GM12878 (cell line): Measurements from ENCODE around the gene PAX2. TPM values are rescaled to one million over a fixed set of nuclear protein-coding genes. Genes with fewer than 3 reads are reported as not detected.

Experiments used
- ATAC-seq: fragments of 200-7000 bp; cut with Tn5 transposase; 3 replicates; pipeline ENCODE4 v1.9.1; 2020; ENCODE audit warnings: mild to moderate bottlenecking, moderate library complexity
- BruUV-seq: library from RNA; stranded (reverse); fragments of 400-500 nt; replicated peaks from 2 replicates; lab custom pipeline; 2021; lab: Mats Ljungman, UMichigan
- CTCF ChIA-PET: fragments of 300-600 bp; sonication (Branson Sonifier 250); formaldehyde crosslinking; extraction: SDS; loops from one replicate; lab custom pipeline; 2021; ENCODE audit warnings: inconsistent platforms; lab: Yijun Ruan, JAX
- POLR2A ChIA-PET: fragments of 350-600 bp; formaldehyde crosslinking; extraction: SDS; loops from one replicate; lab custom pipeline; 2021; ENCODE audit warnings: inconsistent platforms; lab: Charles Lee
- RAD21 ChIA-PET: fragments of 300-600 bp; sonication (Branson Sonifier 250); formaldehyde crosslinking; loops from one replicate; lab custom pipeline; 2023; ENCODE audit warnings: antibody characterized with exemption; ENCODE audit not compliant: unreplicated experiment; lab: Charles Lee
- SMC1A ChIA-PET: fragments of 300-600 bp; sonication (Branson Sonifier 250); formaldehyde crosslinking; loops from one replicate; lab custom pipeline; 2023; ENCODE audit not compliant: unreplicated experiment, uncharacterized antibody; lab: Charles Lee
- DNase-seq: peaks from one replicate; pipeline ENCODE4 v3.0.0-alpha.2; 2011; ENCODE audit warnings: low read depth, low spot score
- FAIRE-seq: peaks from 3 replicates; lab custom pipeline; 2011; peaks lifted over from hg19 to GRCh38; lab: Jason Lieb, UNC
- H2AFZ ChIP-seq: 2 replicates; pipeline ENCODE4 v1.6.0; 2011; ENCODE audit warnings: low read depth, low read length, control low read depth; ENCODE audit not compliant: control insufficient read depth
- H3K27ac ChIP-seq: 2 replicates; pipeline ENCODE4 v1.5.1; 2011; ENCODE audit warnings: control low read depth; ENCODE audit not compliant: control insufficient read depth, insufficient read depth
- H3K27me3 ChIP-seq, 2 experiments: replicated peaks in 1 of 2; 2 replicates each; pipeline versions ENCODE4 v1.6.0 to v1.6.1; 2011; ENCODE audit warnings: low read length in 1 of 2; ENCODE audit not compliant: control insufficient read depth in 2 of 2, insufficient read depth in 2 of 2
- H3K36me3 ChIP-seq, 2 experiments: 2 replicates each; pipeline ENCODE4 v1.5.1; 2011; ENCODE audit warnings: low read length in 1 of 2; ENCODE audit not compliant: control insufficient read depth in 2 of 2, insufficient read depth in 2 of 2
- H3K4me1 ChIP-seq: 2 replicates; pipeline ENCODE4 v1.6.1; 2011; ENCODE audit warnings: mild to moderate bottlenecking, low read length, moderate library complexity, mixed read lengths; ENCODE audit not compliant: control insufficient read depth, insufficient read depth
- H3K4me2 ChIP-seq: 2 replicates; pipeline ENCODE4 v1.6.0; 2011; ENCODE audit warnings: control low read depth; ENCODE audit not compliant: control insufficient read depth, insufficient read depth
- H3K4me3 ChIP-seq: fragments of 200-600 bp; sonication (generic); 2 replicates; pipeline ENCODE4 v1.5.1; 2016
- H3K79me2 ChIP-seq: 2 replicates; pipeline ENCODE4 v1.6.0; 2011; ENCODE audit warnings: low read length; ENCODE audit not compliant: control insufficient read depth, insufficient read depth
- H3K9ac ChIP-seq: 2 replicates; pipeline ENCODE4 v1.8.0; 2011; ENCODE audit warnings: low read length, control low read depth, mixed read lengths; ENCODE audit not compliant: control insufficient read depth, insufficient read depth
- H3K9me3 ChIP-seq: replicated peaks from 3 replicates; pipeline ENCODE4 v1.5.1; 2011; ENCODE audit warnings: mild to moderate bottlenecking, low read length; ENCODE audit not compliant: control insufficient read depth, insufficient read depth
- H4K20me1 ChIP-seq: 2 replicates; pipeline ENCODE4 v1.6.0; 2011; ENCODE audit not compliant: control insufficient read depth, insufficient read depth
- ATF3 ChIP-seq: IDR thresholded peaks from 2 replicates; pipeline ENCODE4 v1.6.1; 2011; ENCODE audit warnings: low read depth, mild to moderate bottlenecking, low read length, moderate library complexity, borderline replicate concordance; ENCODE audit errors: extremely low read depth
- BCL11A ChIP-seq: IDR thresholded peaks from 2 replicates; pipeline ENCODE4 v1.6.1; 2011; ENCODE audit warnings: low read depth, low read length
- CHD2 ChIP-seq: IDR thresholded peaks from 2 replicates; pipeline ENCODE4 v1.6.1; 2011; ENCODE audit warnings: low read depth, low read length, improper control_type of control experiment, borderline replicate concordance
- CHD4 ChIP-seq: fragments of 200-600 bp; sonication (generic); IDR thresholded peaks from 2 replicates; pipeline ENCODE4 v1.6.1; 2016; ENCODE audit warnings: mild to moderate bottlenecking
- HDGF ChIP-seq: fragments of 450-650 bp; IDR thresholded peaks from 2 replicates; pipeline ENCODE4 v1.6.1; 2016; ENCODE audit warnings: antibody characterized with exemption
- JUNB ChIP-seq: IDR thresholded peaks from 2 replicates; pipeline ENCODE4 v1.6.1; 2016; ENCODE audit warnings: antibody characterized with exemption, mild to moderate bottlenecking
- MLLT1 ChIP-seq: fragments of 450-650 bp; IDR thresholded peaks from 2 replicates; pipeline ENCODE4 v1.6.1; 2016; ENCODE audit warnings: mild to moderate bottlenecking
- POLR2AphosphoS2 ChIP-seq: IDR thresholded peaks from 2 replicates; pipeline ENCODE4 v1.6.1; 2011; ENCODE audit warnings: low read depth, mild to moderate bottlenecking, low read length, improper control_type of control experiment, moderate library complexity
- RB1 ChIP-seq: fragments of 450-650 bp; formaldehyde crosslinking; IDR thresholded peaks from 2 replicates; pipeline ENCODE4 v1.6.1; 2017; ENCODE audit warnings: mild to moderate bottlenecking, borderline replicate concordance
- RUNX3 ChIP-seq: IDR thresholded peaks from 2 replicates; pipeline ENCODE4 v1.6.1; 2012; ENCODE audit warnings: low read length, inconsistent platforms
- SMAD1 ChIP-seq: fragments of 450-650 bp; IDR thresholded peaks from 2 replicates; pipeline ENCODE4 v1.6.1; 2018; ENCODE audit warnings: mild to moderate bottlenecking, low read depth; ENCODE audit not compliant: partially characterized antibody
- SMAD5 ChIP-seq: IDR thresholded peaks from 2 replicates; pipeline ENCODE4 v1.6.1; 2016; ENCODE audit warnings: antibody characterized with exemption, low read depth
- SMC3 ChIP-seq: IDR thresholded peaks from 2 replicates; pipeline ENCODE4 v1.6.1; 2011; ENCODE audit warnings: low read length, improper control_type of control experiment, borderline replicate concordance
- STAT3 ChIP-seq: IDR thresholded peaks from 2 replicates; pipeline ENCODE4 v1.6.1; 2011; ENCODE audit warnings: low read depth, low read length, improper control_type of control experiment
- TCF12 ChIP-seq: IDR thresholded peaks from 2 replicates; pipeline ENCODE4 v1.6.1; 2011; ENCODE audit warnings: low read depth, mild to moderate bottlenecking, low read length
- WGBS: methylation state at CpG from one replicate; pipeline ENCODE4 v1.1.6; 2016; ENCODE audit warnings: low lambda C conversion rate; ENCODE audit not compliant: insufficient replicate concordance, insufficient coverage; ENCODE audit errors: missing lambda C conversion rate; 5-methylcytosine and 5-hydroxymethylcytosine counted together
- in situ Hi-C: fragments of 300-500 bp; cut with MboI; formaldehyde crosslinking; loops from 9 replicates; pipeline ENCODE4 v1.14.3; 2018; ENCODE audit warnings: mixed read lengths
- intact Hi-C: fragments of 100-400 bp; cut with micrococcal nuclease; formaldehyde crosslinking; loops from one replicate; pipeline ENCODE4 v1.14.2; 2022; ENCODE audit not compliant: unreplicated experiment
- polyA plus RNA-seq, 11 experiments: library from polyadenylated mRNA; depleted of rRNA in 4 of 11; unstranded in 6 of 11; stranded (reverse) in 5 of 11; fragments of >200 nt; fragmentation: Nextera tagmentation in 4 of 11; fragmentation: Illumina TruSeq in 1 of 11; extraction: Ambion mirVana in 4 of 11; extraction: Trizol in 1 of 11; gene quantifications; 1 replicate in 1 of 11; 2 replicates in 10 of 11; pipeline versions ENCODE4 v1.2.1 to v1.2.3, GENCODE V29; 2011 to 2016; ENCODE audit warnings: inconsistent platforms in 2 of 11, missing spikeins in 2 of 11, low read depth in 1 of 11
- total RNA-seq, 4 experiments: library from RNA; depleted of rRNA in 3 of 4; stranded (reverse); fragments of >200 nt in 3 of 4; fragmentation: Illumina TruSeq in 1 of 4; extraction: Trizol in 1 of 4; gene quantifications; 2 replicates each; pipeline versions ENCODE4 v1.2.1 to v1.2.3, GENCODE V29; 2013 to 2021

Gene PAX2
- total and polyA plus RNA-seq, 10 of the 15 experiments (the other 5 are each of a cell fraction or from before 2014, with no cell fraction given): not detected

- Histone ChIP-seq H3K79me2 (no peaks in the 10 kb centered on the region), H3K9me3 (no peaks in the 10 kb centered on the region), H4K20me1 (no peaks in the 10 kb centered on the region), H3K4me1 (no peaks in the 10 kb centered on the region), H3K9ac (no peak overlapping the region), H2AFZ (no peak overlapping the region), H3K27me3 (peaks cover 5 to 6% of the 10 kb centered on the region in 2 experiments; a peak in 3 of 4 replicates), H3K36me3 (no peaks in the 10 kb centered on the region), H3K4me3 (no peak overlapping the region), H3K27ac (no peak overlapping the region), H3K4me2 (no peak overlapping the region)
- no peak for DNase-seq
- CTCF ChIA-PET: no interaction called here
- TF ChIP-seq RUNX3 (no peak), CHD2 (no peak), JUNB (no peak), SMAD5 (no peak), SMAD1 (no peak), TCF12 (no peak), CHD4 (no peak), RB1 (no peak), BCL11A (no peak), MLLT1 (no peak), STAT3 (no peak), ATF3 (no peak), POLR2AphosphoS2 (no peak), HDGF (no peak), SMC3 (no peak)
- RAD21 ChIA-PET: interaction anchor here (0.6 kb wide), 1 partner anchor 108 kb away, joined by 5 read pairs; no protein-coding TSS in a partner anchor
- FAIRE-seq: no peak
- SMC1A ChIA-PET: no interaction called here
- intact Hi-C loops (no loop called here), in situ Hi-C loops (no loop called here)
- no TSS peak for BruUV-seq
- WGBS: 33% methylated on average over 13 of the region's 13 CpGs
- POLR2A ChIA-PET: no interaction called here
- no peak for ATAC-seq
These were observed 37.3 kb downstream of the PAX2 start for GRCh38 chr10:100782461-100783244.
